Measurements from ENCODE around the gene ADIPOR2.

The ADIPOR2 gene, protein sequence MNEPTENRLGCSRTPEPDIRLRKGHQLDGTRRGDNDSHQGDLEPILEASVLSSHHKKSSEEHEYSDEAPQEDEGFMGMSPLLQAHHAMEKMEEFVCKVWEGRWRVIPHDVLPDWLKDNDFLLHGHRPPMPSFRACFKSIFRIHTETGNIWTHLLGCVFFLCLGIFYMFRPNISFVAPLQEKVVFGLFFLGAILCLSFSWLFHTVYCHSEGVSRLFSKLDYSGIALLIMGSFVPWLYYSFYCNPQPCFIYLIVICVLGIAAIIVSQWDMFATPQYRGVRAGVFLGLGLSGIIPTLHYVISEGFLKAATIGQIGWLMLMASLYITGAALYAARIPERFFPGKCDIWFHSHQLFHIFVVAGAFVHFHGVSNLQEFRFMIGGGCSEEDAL
- total RNA-seq = 22.1 to 34.0 (median 26.5) reads per million in 4 donors

DNA sequence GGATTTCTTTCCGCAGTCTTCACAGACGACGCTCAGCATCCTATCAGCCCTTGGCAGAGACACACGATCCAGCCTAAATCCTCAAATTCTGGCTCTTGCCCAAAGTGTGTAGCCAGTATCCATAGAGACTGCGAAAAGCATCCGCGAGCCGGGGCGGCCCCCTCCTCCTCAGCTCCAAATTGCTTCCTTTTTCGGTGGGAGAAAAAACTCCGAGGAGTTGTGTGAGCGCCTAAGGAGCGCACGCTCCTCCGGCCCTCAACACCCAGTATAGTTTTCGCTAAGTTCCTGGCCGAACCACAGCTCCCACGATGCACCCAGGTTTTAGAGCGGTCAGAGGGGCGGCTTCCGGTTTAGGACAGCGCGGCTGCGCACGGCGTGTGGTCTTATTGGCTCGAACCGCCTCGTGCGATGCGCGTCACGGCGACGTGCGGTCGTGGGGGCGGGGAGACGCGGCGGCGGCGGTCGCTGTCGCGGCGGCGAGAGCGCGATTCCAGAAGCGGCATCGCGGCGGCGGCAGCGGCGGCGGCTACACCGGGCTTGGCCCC, at the start of gene ADIPOR2:
Gene ADIPOR2 (plus strand): TSS at position 493 of the 545 bp plus-strand sequence. CDS start 63,274 bp downstream, outside the sequence.
- peak; percentile 84 to 97 (median 91) for DNase-seq

DNA sequence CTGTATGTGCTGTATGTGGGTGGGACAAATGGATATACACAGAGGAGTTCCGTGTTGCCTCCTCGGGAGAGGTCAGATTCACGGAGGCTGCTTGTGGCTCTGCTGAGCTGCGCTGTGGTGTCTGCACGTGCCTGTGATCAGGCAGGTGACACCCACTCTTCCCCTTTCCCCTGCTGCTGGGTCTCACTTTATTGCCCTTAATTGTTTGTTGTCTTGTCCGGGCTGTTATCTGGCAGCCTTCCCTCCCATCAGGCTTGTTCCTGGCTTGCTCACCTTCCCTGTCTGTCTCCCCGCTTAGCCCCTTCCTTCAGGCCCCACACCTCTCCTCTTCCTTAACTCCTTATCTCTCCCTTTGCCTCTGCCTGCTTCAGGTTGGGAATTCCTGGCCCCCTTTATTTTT, 48.4 kb upstream of the ADIPOR2 start:
- no peak for DNase-seq

DNA sequence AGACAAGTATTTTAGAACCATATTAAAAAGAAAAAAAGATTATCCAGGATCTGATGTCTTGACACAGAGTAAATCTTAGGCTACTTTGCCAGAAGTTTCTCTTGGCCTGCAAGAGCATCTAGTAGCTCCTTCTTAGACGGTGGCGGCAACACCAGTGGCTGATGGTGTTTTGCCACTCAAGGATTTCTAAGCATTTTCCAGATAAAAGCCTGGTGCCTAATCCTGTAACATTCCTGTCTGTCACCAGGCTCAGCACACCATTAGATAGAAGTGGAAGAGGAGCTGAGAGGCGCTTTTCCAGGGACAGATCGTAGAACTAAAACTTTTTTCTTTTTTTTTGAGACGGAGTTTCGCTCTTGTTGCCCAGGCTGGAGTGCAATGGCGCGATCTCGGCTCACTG, 47.8 kb upstream of the ADIPOR2 start:
- no peak for DNase-seq

DNA sequence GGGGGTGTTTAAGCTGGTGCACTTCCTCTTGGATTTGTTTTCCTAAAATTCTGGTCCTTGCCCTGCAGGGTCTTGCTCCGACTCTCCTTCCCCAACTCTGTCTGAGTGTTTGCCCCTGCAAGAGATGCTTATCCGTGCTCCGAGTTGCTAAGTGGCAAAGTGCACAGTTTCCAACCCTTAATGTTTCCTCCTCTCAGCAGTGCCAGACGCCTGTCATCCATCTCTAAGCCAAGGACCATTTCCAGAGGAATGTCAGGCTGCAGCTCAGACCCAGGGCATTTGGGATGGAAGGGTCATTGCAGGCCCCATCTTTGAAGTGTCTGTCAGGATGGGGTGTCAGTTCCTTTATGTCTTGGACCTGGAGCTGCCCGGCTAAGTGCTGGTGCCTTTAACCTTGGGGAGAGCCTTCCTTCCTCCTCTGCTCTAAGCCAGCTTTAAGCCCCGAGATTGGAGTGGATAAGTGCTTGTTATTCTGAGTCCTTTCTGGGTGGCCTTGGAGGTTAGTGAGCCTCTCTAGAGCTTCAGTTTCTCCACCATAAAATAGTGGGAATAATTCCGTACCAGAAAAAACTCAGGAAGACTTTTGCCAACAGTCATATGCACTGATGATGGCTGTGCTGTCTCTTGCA, 46.9 kb upstream of the ADIPOR2 start:
- DNase-seq = no peak

DNA sequence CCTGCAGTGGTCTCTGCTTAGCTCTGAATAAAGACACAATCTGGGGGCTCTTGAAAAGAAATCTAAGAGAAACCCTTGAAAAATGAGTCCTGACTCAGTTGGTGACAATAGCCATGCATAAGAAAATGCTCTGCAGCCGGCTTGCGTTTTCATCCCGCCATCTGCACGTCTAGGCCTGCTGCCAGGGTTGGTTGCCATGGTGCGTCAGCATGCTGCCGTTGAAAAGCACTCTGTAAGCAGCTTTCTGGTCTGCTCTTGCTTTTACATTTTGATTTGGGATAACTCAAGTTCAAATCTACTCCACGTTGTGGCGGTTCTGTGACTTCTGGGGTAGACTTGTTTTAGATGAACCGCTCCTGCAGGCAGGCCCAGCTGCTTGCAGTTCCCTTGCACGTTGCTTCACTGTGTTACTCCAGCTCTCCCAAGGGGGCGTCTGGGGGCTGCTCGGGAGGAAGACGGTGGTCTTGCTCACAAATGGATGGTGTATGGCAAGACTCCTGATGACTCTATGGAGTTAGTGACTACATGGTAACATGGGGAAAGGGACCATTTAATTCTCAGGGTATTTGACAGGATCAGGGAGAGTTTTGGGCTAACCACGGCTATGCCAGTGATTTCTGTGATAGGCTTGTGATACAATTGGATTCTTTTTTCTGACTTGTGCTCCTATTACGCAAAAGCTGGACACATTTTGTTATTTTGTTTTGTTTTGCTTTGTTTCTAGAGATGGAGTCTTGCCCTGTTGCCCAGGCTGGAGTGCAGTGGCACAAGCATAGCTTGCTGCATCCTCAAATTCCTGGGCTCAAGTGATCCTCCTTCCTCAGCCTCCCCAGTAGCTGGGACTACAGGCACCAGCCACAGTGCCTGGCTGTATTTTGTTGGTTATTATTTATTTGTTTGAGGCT, 46.1 kb upstream of the ADIPOR2 start:
- DNase-seq = no peak

DNA sequence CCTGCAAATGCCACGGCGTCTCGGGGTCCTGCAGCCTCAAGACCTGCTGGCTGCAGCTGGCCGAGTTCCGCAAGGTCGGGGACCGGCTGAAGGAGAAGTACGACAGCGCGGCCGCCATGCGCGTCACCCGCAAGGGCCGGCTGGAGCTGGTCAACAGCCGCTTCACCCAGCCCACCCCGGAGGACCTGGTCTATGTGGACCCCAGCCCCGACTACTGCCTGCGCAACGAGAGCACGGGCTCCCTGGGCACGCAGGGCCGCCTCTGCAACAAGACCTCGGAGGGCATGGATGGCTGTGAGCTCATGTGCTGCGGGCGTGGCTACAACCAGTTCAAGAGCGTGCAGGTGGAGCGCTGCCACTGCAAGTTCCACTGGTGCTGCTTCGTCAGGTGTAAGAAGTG, 45.1 kb upstream of the ADIPOR2 start:
- DNase-seq = no peak

DNA sequence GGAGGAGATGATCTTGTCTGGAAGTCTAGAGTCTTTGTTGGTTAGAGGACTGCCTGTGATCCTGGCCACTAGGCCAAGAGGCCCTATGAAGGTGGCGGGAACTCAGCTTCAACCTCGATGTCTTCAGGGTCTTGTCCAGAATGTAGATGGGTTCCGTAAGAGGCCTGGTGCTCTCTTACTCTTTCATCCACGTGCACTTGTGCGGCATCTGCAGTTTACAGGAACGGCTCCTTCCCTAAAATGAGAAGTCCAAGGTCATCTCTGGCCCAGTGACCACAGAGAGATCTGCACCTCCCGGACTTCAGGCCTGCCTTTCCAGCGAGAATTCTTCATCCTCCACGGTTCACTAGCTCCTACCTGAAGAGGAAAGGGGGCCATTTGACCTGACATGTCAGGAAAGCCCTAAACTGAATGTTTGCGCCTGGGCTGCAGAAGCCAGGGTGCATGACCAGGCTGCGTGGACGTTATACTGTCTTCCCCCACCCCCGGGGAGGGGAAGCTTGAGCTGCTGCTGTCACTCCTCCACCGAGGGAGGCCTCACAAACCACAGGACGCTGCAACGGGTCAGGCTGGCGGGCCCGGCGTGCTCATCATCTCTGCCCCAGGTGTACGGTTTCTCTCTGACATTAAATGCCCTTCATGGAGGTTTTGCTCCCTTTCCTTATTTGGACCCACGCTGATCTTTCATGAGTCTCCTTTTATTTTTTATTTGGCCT, 44.1 kb upstream of the ADIPOR2 start:
- DNase-seq = no peak

DNA sequence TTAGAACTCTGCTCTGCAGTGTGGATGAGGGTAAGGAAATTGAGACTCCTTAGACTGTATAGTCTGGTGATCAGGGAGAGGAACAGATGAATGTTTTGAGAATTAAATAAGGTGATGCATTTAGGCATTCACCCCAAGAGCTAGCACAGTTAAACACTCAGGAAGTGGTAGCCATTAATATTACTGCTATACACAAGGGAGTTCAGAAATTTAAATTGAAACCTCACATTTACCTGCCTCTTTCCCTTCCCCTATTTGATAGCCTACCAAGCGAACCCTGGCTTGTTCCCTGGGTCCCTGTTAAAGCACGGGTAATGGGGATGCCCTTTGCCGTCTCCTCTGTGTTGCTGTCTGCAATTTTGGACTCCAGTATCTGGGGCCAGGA, 43.6 kb upstream of the ADIPOR2 start:
- no peak for DNase-seq

DNA sequence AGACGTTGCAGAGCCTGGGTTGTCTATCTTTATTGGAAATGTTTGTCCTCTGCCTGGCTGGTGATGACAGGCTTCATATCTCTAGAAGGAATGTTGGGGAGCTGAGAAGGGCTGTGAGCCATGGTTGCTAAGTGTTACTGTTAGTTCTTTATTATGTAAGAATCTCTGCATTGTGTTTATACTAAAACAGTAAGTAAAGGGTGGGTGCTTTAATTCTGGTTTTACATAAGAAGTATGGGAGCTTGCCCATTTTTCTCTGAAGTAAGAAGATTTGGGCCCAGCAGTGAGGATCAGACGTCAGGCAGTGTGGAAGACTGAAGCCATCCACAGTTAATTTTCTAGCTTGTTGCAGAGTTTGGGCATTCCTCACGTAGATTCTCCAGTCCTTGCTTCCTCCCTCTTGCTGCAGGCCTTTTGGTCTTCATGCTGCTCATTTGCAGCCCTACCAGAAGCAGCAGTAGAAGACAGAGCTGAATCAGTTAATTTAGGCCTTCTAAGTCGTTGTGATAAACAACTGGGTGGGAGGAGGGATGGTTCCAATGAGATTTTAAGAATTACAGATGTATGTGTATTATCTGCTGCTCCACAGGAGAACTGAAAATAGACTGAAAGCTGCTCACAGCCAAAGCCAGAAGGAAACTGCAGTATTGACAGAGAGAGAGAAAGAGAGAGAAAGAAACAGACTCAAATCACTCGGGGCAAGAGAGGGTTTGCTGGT, 40.5 kb upstream of the ADIPOR2 start:
- no peak for DNase-seq

DNA sequence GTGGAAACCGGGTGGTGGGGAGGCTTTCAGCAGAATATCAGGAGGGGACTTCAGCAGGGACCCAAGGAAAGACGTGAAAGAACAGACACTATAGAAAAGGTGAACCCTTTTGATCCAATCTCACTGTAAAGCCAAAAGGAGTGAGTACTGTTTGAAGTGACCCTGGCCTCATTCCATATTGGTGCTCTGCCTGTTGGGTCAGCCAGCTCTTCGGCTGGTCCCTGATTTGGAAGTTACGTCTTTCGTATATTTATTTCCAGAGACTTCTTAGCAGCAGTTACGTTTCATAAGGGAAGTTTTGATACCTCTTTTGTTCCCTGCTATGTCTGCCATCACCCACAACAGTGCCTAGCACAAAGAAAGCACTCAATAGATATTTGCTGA, 39.9 kb upstream of the ADIPOR2 start:
- no peak for DNase-seq

DNA sequence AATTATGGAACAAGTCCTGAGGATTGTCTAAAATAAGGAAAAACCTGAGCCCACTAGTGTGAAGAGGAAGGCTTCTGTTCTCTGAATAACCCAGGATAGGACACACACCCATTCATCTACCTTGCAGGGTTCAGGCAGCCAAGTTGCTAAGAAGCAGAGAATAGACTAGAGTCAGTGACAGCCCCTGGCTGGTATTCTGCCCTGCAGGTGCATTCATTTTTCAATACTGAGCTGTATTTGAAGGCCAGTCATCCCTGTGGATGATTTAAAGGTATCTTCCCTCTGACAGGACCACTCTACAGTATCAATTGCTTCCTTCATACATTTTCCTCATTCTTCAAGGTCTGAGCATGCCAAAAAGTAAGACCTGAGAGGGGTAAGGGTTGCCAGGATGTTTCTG, 38.9 kb upstream of the ADIPOR2 start:
- DNase-seq = no peak

DNA sequence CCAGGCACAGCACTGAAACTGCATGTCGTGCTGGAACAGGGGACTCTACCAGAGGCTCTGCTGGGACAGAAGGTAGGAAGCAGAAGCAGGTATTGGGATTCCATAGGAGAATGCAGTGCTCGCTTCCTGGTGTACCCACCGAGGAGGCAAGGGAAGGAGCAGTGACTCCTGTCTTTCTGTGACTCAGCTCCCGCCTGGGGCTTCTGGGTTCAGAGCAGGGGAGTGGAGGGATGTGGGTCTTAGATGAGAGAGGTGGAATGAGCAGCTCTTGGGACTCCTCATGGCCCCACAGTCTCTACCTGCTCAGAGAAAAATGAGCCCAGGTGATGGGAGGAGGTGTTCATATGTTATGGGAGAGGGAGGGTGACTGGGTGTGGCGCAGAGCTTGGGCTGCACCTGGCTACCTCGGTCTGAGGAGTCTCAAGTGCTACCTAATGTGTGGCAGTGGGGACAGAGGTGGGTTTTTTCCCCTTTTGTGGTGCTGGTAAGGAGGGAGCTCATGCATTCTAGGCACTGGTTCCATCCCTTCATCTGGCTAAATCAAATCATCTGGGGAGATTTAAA, 35.6 kb upstream of the ADIPOR2 start:
- no peak for DNase-seq

DNA sequence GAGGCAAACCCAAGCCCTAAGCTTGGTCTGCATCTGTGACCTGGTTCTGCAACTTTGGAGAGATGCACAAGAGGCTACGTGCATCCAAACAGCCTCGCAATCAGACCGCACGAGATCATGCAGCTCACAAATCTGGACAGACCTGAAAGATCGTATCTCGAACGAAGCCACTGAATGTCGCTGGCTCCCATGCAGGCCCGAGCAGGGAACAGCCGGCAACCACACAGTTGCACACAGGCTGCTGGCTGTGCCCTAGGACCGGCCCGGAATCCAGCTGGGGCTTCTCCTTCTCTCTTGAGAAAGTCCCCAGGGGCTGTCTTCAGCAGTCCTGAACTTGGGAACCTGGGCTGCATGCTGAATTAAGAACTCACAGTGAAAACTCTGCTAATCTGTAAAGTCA, 34.0 kb upstream of the ADIPOR2 start:
- no peak for DNase-seq

DNA sequence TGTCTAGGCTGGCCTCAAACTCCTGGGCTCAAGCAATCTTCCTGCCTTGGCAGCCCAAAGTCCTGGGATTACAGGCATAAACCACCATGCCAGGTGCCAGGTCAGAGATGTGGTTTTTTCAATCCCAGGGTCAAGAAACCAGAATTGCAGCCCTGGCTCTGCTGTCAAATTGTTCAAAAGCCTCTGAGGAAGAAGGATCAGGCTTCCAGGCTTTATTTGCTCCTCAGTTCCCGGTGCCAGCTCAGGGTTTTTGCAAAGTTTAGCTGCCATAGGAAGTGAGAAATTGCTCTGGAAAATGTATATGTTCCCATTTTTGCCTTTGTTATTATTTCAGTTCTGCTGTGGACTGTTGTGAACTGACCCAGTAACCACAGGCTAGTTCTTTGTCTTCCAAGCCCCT, 33.2 kb upstream of the ADIPOR2 start:
- no peak for DNase-seq

DNA sequence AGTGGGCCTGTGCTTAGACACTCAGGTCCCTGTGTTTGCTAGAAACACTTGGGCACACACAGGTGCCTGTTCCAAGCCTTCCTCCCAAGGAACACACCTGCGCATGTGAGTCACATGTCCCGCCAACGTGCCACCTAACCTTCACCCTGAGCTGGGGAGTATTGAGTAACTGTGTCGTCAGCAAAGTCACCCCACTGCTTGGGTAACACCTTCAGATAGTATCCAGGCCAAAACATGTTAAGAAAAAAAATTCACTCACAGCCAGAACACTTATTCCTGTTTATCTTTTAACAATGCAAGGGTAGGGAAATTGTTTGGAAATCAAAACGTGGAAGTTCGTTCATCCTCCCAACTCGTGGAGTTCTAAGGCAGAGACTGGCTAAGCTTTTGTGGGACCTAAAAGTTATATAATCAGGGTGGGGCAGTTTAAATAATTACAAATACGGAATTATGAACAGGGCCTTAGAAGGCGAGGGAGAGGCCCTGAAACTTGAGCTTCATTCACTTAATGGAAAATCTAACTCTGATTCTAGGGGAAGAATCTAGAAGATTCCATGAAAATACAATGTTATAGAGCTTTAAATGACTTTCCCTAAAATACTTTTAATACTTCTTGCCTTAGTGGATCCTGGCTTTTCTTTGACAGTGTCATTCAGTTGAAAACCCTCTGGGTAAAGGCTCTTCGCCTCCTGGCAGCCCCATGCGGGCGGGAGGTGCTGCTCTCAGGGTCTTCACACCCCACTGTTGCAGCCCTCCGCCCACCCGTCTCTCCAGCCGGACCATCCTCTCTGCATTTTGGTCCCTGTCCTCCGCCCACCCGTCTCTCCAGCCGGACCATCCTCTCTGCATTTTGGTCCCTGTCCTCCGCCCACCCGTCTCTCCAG, 30.3 kb upstream of the ADIPOR2 start:
- DNase-seq = peak; percentile 28 to 60 (median 57)

DNA sequence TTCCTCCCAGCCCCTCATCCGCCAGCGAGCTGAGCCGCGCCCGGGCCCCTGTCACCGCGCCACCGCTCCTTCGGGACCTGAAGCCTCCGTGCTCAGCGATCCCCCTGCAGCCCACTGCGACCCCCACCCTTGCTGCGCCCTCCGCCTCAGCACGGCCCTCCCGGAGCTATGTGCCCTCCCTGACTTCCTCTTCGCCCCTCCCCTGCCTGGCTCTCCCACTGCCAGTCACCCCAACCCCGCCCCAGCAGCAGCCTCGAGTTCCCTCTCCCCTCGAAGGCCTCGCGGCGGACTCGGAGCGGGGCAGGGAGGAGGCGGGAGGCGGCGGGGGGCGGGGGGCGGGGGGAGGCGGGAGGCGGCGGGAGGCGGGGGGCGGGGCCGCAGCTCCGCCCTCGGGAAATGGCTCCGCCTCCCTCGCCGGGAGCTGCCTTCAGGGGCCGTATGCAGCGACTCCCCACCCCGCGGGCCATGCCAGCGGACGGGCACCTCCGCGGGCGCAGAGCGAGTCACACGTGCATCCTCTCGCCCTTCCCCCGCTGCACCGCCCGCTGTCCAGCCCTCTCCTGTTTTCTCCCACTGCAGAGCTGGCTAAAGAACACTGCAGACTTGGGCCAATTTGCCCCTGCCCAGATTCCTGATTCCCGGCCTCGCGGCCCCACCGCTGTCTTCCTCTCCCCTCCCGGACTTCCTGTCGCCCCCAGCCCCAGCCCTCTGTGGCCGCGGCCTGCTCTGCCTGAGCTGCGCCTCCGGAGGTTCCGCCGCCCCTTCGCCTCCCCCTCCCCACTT, 29.1 kb upstream of the ADIPOR2 start:
- peak; percentile 80 to 89 (median 85) for DNase-seq

DNA sequence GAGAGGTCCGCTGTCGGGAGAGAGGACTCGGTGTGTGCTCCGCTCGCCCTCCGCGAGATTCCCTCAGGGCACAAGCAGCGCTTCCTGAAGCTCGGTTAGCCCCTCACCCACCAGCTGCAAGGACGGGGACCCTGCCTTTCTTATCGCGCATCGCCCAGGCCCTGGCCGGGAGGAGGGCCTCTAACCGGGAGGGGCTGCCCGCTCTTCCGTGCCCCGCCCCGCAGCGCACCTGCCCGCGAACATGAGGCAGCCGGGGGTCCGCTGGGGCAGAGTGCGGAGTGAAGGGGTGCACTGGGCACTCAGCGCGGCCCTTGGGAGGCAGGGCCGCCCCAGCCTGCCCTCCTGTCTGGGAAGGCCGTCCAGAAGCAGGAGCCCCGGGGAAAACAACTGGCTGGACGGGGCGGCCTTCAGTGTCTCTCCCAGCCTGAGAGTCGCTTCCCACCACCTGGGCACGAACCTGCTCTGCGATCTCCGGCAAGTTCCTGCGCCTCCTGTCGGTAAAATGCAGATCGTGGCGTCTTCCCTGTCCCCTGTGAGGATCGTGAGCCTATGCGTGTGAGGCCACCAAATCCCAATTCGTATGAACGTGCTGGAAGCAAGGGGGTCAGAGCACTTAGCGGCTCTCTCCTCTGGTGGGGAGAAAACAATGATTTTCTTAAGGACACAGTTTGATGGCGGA, 28.0 kb upstream of the ADIPOR2 start:
- DNase-seq = peak in 4 of 5 donors; percentile 18 to 41 (median 26)

DNA sequence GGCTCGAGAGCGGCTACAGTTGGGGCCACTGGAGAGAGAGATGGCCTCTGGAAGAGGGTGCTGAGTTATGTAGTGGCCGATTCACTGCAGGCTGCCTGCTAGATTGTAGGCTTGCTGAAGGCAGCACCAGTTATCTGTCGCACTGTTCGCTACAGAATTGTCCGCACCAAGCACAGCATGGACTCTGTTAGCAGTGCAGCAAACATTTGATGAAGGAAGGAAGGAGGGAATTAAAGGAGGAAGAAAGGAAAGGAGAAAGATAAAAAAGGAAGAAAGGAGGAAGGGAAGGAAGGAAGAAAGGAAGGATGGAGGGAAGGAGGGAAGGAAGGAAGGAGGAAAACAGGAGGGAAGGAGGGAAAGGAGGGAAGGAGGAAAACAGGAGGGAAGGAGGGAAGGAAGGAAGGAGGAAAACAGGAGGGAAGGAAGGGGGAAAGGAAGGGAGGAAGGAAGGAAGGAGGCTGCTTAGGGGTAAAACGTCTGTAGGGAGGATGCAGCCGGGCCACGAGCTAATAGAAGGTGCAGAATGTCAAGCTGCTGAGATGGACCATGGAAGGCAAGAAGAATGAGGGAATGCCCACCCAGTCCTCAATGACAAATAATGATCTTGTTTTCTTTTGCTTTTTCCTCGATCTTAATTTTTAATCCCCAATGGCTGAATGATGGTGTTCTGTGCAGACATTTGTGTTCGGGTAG, 27.3 kb upstream of the ADIPOR2 start:
- peak in 2 of 5 donors; percentile 18 to 20 for DNase-seq
